Subcutaneous adipose tissue (tissue), 4 donors: ENCODE measurements around the gene ACOT7. TPM values are rescaled to one million over a fixed set of nuclear protein-coding genes. Genes with fewer than 3 reads are reported as not detected.

ENCODE experiments used
- total RNA-seq, 4 donors: library from RNA; depleted of rRNA; stranded (reverse); fragments of >200 nt; gene quantifications; one replicate each; pipeline ENCODE4 v1.1.0, GENCODE V29; 2016
- TF ChIP-seq, protein P1 (sequence below): fragments of 450-650 bp; IDR thresholded peaks from one replicate; pipeline ENCODE4 v1.5.1; 2016; ENCODE audit warnings: low read depth, mild to moderate bottlenecking, control low read depth, antibody characterized with exemption, moderate library complexity

ACOT7 gene
- total RNA-seq, 4 donors from 2014 or later = 7.5 to 14.3 (median 9.8) TPM

DNA sequence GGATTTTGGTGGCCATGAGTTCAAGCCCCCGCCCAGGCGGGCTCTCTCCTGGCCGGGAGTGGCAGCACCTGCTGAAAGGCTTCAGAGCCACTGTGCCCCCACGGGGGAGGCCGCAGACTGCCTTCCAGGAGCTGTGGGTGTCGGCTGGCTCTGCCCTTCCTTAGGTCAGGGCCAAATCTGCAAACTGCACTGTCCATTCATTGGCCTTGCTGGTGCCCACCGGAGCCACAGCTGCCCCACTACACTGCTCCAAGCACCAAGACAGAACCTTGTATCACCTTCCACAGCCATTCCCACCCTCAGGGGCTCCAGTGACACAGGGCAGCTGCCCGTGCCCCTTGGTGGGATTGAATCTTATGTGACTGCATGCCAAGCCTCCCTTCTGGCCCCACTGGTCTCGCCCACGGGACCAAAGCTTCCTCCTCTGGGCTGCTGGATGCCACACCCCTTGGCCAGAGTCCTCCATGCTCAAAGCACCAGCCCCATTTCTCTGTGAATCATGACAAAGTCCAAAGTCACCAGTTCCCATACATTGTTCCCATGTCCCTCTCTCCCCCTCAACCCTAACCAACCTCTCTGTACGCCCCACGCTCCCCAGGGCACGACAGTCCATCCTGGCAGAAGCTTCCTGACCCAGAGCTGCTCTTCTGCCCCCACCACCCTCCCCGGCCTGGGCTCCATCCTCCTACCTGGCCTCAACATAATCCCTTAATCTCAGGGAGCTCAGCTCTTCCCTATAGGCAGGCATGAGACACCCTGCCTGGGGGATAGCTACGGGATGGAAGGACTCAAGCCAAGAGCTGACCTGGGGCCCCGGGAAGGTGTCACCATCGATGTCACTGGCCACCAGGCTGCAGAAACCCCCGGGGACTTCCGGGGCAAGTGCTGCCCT lies 111.8 kb downstream of the ACOT7 start:
- TF ChIP-seq, protein P1, sequence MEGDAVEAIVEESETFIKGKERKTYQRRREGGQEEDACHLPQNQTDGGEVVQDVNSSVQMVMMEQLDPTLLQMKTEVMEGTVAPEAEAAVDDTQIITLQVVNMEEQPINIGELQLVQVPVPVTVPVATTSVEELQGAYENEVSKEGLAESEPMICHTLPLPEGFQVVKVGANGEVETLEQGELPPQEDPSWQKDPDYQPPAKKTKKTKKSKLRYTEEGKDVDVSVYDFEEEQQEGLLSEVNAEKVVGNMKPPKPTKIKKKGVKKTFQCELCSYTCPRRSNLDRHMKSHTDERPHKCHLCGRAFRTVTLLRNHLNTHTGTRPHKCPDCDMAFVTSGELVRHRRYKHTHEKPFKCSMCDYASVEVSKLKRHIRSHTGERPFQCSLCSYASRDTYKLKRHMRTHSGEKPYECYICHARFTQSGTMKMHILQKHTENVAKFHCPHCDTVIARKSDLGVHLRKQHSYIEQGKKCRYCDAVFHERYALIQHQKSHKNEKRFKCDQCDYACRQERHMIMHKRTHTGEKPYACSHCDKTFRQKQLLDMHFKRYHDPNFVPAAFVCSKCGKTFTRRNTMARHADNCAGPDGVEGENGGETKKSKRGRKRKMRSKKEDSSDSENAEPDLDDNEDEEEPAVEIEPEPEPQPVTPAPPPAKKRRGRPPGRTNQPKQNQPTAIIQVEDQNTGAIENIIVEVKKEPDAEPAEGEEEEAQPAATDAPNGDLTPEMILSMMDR = no peak

DNA sequence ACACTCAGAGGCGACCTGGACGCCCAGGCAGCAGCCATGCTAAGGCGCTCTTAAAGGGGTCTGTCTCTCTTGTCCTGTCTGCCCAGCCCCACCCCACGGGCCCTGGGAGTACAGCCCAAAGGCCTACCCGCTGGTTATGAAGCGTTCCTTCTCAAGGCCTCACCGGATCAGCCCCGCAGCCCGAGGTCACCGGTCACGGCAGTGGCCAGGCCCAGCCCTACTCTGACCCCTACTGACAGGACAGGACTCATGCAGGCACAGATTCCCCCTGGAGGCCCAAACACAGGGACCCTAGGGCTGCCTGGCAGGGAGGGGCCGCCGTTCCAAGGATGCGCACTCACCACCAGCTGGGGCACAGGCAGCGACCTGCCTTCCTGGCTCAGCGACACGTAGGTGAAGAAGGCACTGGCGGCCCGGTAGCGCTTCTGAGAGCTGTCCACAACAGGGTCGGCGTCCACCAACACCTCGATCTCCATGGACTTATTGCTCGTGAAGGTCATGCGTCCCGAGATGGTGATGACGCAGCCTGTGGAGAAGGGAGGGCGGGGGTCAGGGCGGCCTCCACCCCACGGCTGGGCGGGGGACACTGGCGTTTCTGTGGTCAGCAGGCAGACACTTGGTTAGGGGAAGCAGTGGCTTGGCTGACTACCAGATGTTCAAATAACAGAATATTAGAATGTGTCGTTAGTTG lies 112.7 kb downstream of the ACOT7 start:
- TF ChIP-seq, protein P1 = no peak

DNA sequence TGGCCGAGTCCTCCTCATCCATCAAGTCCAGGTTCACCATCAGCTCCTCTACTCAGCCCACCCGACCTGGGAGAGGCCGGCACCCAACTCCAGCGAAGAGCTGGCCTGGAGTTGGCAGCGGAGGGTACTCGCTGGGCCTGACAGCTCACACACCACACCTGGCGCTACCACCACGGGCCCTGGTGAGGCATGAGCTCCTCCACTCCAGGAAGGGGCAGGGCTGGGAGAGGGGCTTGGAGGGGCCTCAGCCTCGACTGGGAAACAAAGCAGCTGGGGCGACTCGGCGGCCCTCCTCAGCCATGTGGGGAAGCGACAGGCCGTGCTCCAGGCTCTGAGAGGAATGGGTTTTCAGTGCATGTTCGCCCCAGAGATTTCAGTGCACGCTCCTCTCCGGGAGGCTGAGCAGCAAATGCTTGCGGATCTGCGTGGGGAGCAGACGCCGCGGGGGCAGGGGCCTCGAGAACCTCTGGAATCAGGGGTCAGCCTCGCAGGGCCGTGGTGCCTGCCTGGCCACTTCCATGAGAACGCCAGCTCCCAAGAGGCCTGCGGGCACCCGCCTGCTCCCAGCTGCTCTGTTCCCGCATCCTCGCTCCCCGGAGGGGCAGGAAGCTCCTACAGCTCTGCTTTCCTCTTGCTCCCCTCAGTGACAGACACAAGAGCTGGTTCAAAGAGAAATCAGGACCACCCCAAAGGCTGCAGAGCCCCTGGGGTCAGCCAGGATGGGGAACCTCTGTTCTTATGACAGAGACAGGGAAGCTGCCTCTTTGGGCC lies 113.8 kb downstream of the ACOT7 start:
- TF ChIP-seq, protein P1 = no peak

DNA sequence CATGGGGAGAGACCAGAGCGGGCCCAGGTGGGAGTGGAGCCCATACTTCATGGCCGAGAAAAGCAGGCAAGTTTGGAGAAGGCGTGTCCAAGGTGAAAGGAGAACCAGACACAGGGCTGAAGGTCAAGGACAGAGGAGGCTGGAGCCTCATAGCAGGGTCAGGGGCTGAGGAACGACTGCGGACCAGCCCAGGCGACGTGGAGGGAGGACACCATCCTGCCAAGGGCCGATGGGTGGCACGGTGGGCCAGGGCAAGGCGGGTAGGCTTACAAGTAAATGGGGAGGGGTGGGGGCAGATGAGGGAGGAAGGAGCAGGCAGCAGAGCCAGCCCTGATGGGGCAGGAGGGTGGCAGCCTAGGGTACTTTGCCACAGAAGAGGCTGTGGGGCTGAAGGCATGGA lies 114.5 kb downstream of the ACOT7 start:
- TF ChIP-seq, protein P1 = no peak

DNA sequence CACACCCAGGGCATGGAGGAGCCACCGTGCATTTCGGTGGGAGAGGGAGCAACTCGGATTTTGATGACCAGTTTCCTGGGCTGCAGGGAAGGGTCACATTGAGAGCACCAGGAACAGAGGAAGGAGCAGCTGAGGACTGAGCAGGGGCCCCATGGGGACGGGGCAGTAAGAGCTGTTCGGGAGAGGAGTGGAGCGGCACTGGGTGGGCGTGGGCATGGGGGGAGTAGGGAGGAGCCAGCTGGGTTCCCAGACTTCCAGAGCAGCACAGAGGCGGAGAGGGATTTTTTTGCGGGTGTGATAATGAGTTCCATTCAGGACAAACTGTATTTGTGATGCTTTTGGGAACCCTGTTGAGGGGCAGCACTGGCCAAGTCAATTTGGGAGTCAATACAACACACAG lies 115.3 kb downstream of the ACOT7 start:
- TF ChIP-seq, protein P1 = no peak

DNA sequence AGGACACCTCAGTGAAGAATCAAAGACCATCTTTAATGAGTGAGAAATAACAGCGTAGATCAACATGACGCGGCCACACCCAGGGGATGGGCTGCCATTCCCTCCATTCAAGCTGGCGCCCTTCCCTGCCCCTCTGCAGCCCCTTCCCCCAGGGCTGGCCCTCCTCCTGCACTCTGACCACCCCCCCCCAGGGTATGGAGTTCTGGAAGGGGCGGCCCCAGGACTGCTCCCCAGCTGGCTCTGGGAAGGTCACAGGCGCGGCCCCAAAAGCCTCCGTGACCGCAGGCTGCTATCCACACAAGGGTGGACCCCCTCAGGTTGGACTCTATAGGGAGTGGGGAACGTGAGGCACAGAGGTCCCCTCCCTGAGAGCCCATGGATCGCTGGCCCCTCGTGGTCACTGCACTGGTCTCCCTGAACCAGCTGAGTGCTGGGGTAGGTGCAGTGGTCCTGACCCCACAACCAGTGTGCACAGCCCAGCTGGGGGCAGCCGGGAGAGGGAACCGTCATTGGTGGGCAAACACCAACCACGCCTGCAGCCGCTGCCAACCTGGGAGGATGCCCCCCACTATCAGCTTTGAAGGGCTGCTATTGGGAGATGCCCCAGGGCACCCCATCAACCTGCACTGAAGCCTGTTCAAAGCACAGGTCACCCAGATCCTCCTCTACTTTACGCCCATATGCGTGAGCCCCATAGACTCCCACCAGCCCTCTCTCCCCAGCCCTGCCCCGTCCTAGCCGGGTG lies 116.6 kb downstream of the ACOT7 start:
- TF ChIP-seq, protein P1 = no peak
